SKM-1 treated with dmso at 0.1 percent for 144 hours (cell line): ENCODE results near the gene GNAI2.
A peak's percentile ranks its signal among the peaks of the same experiment; 100 is the strongest.
"Not testable (repeated sequence)": the region's sequence is repeated elsewhere in the genome, so short reads cannot be mapped to it uniquely, and the experiment has no call there.

Source experiments
- DNase-seq: peaks from one replicate; lab custom pipeline; 2025; ENCODE audit not compliant: unreplicated experiment; lab: John Stamatoyannopoulos, UW

The GNAI2 gene

GRCh38 chr3:50275141-50275995 lies 39.4 kb downstream of the GNAI2 start:
- DNase-seq: no peak

GRCh38 chr3:50275996-50276761 lies 40.2 kb downstream of the GNAI2 start:
- no peak for DNase-seq

GRCh38 chr3:50276762-50277101 lies 40.7 kb downstream of the GNAI2 start:
- no peak for DNase-seq

- no peak for DNase-seq
These were observed 42.3 kb downstream of the GNAI2 start for GRCh38 chr3:50278123-50278879.

- no peak for DNase-seq
These were observed 42.8 kb downstream of the GNAI2 start, which contains the start of gene LSMEM2 for GRCh38 chr3:50278880-50279224. LSMEM2 (plus strand) TSS chr3:50279087; CDS start chr3:50279114, 27 bp downstream.

- DNase-seq: no peak
These were observed 43.4 kb downstream of the GNAI2 start for GRCh38 chr3:50279255-50280016.

- not testable (repeated sequence) for DNase-seq
These were observed 48.1 kb downstream of the GNAI2 start for GRCh38 chr3:50284121-50284520.

GRCh38 chr3:50286322-50287227 lies 50.6 kb downstream of the GNAI2 start:
- DNase-seq: no peak

GRCh38 chr3:50287262-50287661 lies 51.3 kb downstream of the GNAI2 start:
- no peak for DNase-seq

- DNase-seq: no peak
These were observed 52.5 kb downstream of the GNAI2 start for GRCh38 chr3:50288387-50289007.

- DNase-seq: no peak
These were observed 53.1 kb downstream of the GNAI2 start for GRCh38 chr3:50289130-50289529.

- no peak for DNase-seq
These were observed 54.2 kb downstream of the GNAI2 start for GRCh38 chr3:50290161-50290641.

GRCh38 chr3:50292159-50293078 lies 56.4 kb downstream of the GNAI2 start, which contains the start of gene IFRD2:
IFRD2 (minus strand) TSS chr3:50292429; CDS start chr3:50292274, 155 bp downstream.
- DNase-seq: peak; percentile 98

GRCh38 chr3:50293079-50293801 lies 57.2 kb downstream of the GNAI2 start:
- no peak for DNase-seq

GRCh38 chr3:50294089-50294488 lies 58.1 kb downstream of the GNAI2 start:
- DNase-seq: no peak

- DNase-seq: no peak
These were observed 58.7 kb downstream of the GNAI2 start for GRCh38 chr3:50294492-50295403.
